ENCODE measurements around the gene UBE2L3. TPM values are rescaled to one million over a fixed set of nuclear protein-coding genes. Genes with fewer than 3 reads are reported as not detected.

Gene UBE2L3
- 12.2 and 23.2 TPM in 2 replicates for total RNA-seq

GRCh38 chr22:21567456-21568346, at the start of gene UBE2L3:
UBE2L3 (plus strand) TSS chr22:21567714; CDS start chr22:21567745, 31 bp downstream.

GRCh38 chr22:21551361-21551760, 16.2 kb upstream of the UBE2L3 start, which contains the start of gene RIMBP3C:
RIMBP3C (minus strand) TSS chr22:21551461; CDS start chr22:21550976, 485 bp downstream.

GRCh38 chr22:21629255-21630149, 62.0 kb downstream of the UBE2L3 start, which contains the start of gene YDJC:
YDJC (minus strand) TSS chr22:21630022; CDS start chr22:21630014, 8 bp downstream.

DNA sequence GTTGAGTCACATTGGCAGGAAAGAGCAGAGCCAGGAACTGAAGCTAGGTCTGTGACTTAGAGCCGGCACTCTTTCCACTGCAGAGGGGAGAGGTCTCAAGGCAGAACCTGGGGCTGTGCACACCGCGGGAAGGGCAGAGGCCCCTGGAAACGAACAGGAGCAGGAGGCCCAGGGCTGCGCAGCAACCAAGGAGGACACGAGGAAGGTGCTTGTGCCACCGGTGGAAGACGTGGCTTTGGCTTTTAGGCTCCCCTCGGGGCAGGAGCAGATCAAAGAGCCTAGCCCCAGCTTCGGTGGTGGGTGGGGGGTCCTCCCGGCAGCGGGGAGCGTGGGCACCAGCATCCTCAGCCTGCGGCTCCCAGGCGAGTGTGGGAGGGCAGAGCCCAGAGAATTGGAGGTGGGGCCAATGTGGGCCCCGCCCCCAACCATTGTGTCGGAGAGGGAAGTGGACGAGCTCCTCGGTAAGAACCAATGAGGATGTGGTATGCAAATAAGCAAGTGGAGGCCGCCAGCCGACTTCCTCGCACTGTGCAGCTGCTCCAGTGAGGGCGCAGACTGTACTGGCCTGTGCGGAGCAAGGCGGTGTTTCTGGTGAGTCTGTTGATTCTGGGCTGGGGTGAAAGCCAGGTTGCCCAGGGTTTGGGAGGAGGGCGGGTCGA, 64.9 kb downstream of the UBE2L3 start, which contains the start of gene CCDC116:
TSS of gene CCDC116 (plus strand) at position 524 of the 659 bp plus-strand sequence. CDS start 422 bp downstream, outside the sequence.

DNA sequence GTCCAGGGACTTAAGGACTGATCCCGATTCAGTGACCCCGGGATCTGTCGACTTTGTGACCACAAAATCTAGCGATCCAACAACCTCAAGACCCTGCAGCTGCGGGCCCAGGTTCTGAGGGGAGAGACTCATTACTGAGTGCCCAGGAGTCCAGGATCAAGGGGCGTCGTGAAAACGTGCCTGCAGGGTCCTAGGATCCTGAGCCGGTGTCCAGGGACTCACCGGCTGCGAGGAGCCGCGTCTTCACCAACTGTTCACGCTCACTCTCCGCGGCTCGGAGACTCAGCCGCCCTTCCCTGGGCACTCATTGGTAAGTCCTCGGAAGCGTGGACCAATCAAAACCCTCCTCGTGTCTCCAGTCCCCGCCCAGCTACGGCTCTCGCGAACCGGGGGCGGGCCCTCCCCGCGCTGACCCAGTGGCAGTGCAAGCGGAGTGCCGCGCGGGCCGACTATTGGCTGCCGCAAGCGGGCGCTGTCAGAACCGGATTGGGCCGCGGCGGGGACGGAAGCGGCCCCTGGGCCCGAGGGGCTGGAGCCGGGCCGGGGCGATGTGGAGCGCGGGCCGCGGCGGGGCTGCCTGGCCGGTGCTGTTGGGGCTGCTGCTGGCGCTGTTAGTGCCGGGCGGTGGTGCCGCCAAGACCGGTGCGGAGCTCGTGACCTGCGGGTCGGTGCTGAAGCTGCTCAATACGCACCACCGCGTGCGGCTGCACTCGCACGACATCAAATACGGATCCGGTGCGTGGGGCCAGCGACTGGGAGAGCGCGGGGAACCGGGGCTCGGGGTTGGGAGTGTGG, 74.5 kb downstream of the UBE2L3 start, which contains the start of gene SDF2L1:
TSS of gene SDF2L1 (plus strand) at position 514 of the 795 bp plus-strand sequence. CDS start at position 549, 35 bp downstream.

Other genes starting within 250 kb of the UBE2L3 start
- gene RIMBP3B, start 184.0 kb upstream of the UBE2L3 start, total RNA-seq, result under 0.01 and 0.16 TPM in 2 replicates
- 2.8 and 3.3 TPM in 2 replicates for gene HIC2, start 150.3 kb upstream of the UBE2L3 start, total RNA-seq
- 0.34 and 1.1 TPM in 2 replicates for gene TMEM191C, start 100.3 kb upstream of the UBE2L3 start, total RNA-seq
- 0.09 and 0.47 TPM in 2 replicates for gene RIMBP3C, start 16.3 kb upstream of the UBE2L3 start, total RNA-seq
- gene YDJC, start 62.3 kb downstream of the UBE2L3 start, total RNA-seq, result 4.4 and 10.2 TPM in 2 replicates
- 0.16 and 0.26 TPM in 2 replicates for gene CCDC116, start 65.0 kb downstream of the UBE2L3 start, total RNA-seq
- gene SDF2L1, start 74.6 kb downstream of the UBE2L3 start, total RNA-seq, result 12.4 and 22.7 TPM in 2 replicates
- 19.7 and 23.7 TPM in 2 replicates for gene PPIL2, start 98.3 kb downstream of the UBE2L3 start, total RNA-seq
- gene YPEL1, start 168.1 kb downstream of the UBE2L3 start, total RNA-seq, result 0.47 and 1.3 TPM in 2 replicates